T-helper 2 cell treated with Interferon-gamma antibody and Interleukin-4, amounts not matched to agents 100 ng/mL and 5 ng/mL, for 36 hours (primary cell): ENCODE results near the gene PPARG. TPM values are rescaled to one million over a fixed set of nuclear protein-coding genes. Genes with fewer than 3 reads are reported as not detected.
"Not testable (repeated sequence)": the region's sequence is repeated elsewhere in the genome, so short reads cannot be mapped to it uniquely, and the experiment has no call there.

Experiments used
- intact Hi-C: fragments of 100-400 bp; cut with micrococcal nuclease; formaldehyde crosslinking; loops from one replicate; pipeline ENCODE4 v1.15.1; 2023
- total RNA-seq: library from RNA; stranded (reverse); gene quantifications from 2 replicates; pipeline ENCODE4 v1.2.3, GENCODE V29; 2022

Gene PPARG
- total RNA-seq, 1 donor from 2014 or later: 1.2 TPM

DNA sequence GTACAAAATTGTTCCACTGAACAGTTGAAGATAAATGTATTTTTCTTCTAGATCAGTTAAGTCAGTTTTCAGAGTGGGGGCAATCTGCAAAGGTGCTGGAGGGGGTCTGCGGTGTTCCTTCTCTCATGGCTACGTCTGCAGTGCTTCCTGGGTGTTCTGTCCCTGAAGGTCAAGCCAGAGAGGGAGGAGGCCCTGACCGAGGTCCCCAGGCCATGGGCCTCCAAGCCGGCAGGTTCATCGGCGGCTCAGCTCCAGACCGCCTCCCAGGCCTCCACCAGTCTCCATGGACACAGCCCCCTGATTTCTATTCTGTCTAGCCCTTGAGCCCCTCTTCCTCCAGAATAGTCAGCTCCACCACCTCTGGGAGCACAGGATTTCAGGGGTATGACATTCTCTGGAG is 166.9 kb downstream of the PPARG start:
- intact Hi-C loops: no loop called here

DNA sequence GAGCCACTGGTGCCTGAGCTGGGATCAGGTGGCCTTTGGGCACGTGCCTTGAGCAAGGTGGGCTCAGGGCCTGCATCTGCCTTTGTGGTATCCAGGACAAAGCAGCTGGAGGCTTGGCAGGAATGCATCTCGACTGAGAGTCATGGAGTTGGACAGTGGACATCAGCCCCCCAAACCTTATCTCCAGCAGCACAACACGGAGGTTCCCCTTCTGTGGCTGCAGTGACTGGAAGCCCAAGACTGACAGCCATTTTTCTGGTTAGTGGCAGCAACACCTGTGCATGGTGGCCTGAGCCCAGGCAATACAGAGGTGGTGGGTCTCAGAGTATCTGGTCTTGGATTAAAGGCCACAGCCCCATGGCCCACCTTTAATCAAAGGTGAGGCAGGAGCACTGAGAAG is 167.6 kb downstream of the PPARG start:
- intact Hi-C loops: no loop called here

DNA sequence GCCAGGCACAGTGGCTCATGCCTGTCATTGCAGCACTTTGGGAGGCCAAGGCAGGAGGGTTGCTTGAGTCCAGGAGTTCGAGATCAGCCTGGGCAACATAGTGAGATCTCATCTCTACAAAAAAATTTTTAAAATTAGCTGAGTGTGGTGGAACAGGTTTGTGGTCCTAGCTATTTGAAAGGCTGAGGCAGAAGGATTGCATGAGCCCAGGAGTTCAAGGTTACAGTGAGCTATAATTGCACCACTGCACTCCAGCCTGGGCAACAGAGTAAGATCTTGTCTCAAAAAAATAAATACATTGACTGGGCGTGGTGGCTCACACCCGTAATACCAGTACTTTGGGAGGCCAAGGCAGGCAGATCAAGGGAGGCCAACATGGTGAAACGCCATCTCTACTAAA is 168.5 kb downstream of the PPARG start:
- intact Hi-C loops: not testable (repeated sequence)

DNA sequence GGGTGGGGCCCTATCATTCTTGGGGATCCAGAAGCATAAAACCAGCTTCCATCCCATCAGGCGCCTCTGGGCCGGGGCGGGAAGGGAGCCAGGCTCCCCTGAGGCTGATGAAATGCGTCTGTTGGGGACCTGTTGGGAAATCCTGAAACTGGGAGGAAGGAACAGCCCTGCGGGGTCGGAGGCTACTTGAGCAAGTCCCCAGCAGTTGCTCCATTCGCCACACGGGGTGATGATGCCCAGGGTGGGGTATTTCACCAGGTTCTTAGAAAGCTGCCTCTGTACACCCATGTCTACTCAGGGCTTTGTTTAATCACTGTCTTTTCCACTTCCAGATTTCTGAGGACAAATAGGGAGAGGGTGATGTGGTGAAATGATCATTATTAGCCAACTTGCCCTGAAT is 170.0 kb downstream of the PPARG start:
- intact Hi-C loops: no loop called here

DNA sequence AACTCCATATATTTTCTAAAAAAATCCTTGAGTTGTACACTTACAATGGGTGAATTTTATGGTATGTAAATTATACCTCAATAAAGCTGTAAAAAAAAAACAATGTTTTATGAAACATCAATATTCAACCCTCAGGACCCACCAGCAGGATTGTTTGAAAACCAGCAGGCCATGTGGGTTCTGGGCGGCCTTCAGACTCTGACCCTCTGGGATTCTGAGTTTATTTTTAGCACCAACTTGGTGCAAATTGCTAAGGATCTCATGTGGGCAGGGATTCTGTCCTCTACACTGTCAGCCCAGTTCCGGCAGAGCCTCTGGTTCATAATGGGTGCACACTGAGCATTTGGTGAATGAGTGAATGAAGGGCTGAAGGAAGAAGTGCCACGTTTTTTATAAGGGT is 171.3 kb downstream of the PPARG start:
- intact Hi-C loops: no loop called here

DNA sequence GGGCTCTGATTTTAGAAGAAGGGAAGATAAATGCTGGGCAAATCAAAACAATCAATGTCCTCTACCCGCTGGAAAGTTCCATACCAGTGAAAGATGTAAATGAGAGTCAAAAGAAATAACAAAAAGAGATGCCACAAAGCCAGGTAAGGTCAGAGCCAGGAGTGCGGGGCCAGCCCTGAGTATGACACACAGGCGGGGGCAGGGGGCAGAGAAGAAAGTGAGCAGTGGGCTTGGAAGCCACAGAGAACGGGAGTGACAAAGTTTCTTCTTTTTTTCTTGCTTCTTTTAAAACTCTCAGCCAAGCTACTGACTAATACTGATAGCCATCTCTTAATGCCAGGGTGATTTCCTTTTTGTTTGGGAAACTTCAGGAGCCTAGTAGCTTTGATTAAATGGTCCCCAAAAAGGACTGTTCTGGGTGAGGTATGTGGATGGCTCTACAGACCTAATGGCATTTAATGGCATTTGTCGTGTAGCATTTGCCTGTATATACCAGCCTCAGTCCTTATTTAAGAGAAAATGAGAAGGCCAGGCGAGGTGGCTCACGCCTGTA is 172.3 kb downstream of the PPARG start:
- intact Hi-C loops: no loop called here

DNA sequence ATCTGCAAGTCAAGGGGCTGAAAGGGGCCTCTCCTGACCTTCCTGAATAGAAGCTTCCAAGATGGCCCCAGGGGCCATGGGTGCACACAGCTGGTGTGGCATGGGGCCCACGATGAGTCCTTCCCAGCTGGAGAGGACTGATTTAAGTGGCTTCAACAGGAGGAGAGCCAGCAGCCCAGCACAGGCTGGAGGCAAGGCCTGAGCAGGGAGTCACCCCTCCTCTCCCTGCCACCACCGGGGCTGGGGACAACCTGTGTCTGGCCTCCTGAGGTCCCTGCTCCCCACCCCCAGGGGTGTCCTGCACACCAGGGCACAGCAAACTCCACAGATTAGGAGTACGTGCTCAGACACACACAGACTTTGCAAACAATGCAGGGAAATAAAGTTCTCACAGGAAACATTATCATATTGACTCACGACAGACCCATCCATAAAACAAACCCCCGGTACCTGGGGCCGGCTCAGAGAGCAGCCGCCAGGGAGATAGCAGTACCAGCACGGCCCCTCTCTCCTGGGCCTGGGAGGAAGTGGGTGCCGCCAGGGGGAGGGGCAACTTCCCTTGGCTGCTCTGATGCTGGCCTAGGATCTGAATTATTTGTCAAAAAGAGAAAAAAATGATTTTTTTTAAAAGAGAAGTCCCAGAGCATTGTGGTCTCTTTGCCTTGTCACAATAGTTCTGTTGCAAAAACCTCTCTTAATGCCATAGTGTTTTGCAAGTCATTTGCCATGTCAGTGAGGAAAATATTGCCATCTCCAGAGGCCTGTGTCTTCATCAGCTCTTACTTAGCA is 173.5 kb downstream of the PPARG start:
- intact Hi-C loops: no loop called here

DNA sequence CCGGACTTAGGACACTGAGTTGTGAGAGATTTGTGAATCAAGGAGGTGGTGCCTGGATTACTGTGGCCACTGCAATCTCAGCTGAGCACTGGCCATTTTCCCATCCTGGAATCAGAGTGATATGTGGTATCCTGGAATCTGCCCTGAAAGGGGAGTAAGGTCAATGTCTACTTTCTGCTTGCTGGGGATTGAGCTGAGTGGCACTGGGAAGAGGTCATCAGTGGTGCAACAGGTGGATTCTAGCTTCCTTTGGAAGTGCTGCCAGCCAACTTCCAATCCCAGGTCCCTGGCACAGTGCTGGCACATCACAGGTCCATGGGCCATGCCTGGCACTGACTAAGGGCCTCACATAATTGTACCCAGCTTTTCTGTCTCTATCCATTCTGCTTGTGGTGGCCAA is 174.8 kb downstream of the PPARG start:
- intact Hi-C loops: no loop called here

DNA sequence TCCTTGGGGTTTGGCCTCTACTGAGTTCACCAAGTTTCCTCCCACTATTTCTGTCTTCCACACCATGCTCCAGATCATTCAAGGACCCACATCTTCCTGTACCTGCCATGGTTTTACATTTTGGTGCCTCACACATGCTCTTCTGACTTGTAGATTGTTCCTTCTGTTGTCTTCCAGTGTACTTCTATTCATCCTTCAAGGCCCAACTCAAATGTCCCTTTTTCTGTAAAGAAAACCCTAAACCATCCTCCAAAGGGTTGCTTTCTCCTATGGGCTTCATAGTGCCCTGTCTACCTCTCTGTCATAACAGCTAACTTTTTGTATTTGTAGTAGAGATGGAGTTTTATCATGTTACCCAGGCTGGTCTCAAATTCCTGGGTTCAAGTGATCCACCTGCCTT is 175.3 kb downstream of the PPARG start:
- intact Hi-C loops: no loop called here

DNA sequence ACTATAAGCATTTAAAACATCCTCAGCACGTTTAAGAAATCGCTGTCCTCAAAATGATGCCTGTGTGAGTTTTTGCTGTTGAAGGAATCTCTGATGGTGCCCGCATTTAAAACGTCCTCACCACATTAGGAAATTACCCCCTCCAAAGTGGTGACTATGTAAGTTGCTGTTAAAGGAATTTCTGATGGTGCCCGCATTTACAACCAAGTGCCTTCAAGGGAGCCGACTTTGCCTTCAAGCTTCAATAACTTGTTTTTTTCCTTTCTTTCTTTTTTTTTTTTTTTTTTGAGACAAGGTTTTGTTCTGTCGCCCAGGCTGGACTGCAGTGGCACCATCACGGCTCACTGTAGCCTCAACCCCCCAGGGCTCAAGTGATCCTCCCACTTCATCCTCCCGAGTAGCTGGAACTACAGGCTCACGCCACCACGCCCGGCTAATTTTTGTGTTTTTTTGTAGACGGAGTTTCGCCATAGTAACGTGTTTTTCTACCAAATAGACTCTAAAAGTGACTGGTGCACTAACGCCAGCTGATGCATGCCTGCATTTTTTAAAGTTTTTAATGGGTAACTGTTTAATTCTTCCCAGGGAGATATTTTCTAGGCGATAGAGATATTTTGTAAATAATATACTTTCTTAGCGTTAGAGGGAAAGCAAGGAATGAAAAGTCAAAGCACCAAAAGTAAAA is 176.4 kb downstream of the PPARG start:
- intact Hi-C loops: no loop called here

DNA sequence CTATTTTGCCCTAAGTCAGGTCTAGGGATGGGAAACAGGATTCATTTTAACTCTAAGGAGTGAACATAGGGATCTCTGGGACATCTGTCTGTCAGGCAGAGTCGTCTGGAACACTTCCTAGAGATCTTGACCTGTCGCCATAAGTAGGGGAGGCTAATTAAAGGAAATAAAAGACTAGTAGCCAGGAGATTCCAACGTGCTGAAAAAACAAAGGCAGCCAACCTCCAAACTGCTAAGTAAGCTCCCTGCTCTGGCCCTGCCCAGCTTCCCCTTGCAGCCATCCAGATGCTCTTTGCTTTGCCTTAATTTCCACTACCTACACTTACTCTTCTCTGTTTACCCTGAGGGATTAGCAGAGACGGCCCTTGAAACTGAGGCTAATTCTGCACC is 177.0 kb downstream of the PPARG start:
- intact Hi-C loops: no loop called here

DNA sequence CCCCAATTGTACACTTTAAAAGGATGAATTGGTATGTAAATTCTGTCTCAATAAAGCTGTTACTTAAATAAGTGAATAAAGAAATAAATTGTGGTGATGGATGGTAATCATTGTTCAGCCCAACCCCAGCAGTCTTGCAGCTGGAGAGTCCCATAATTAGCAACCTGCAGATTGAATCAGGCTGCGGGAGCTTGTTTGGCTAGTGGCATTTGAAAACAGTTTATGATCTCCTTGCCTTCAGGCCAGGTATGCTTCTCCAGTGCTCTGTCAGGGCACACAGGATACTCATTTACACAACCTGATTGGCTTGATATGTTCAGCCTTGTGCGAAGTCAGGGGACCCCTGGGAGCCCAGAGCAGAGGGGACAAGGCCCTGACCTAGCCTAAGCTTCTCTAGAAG is 178.9 kb downstream of the PPARG start:
- intact Hi-C loops: no loop called here

DNA sequence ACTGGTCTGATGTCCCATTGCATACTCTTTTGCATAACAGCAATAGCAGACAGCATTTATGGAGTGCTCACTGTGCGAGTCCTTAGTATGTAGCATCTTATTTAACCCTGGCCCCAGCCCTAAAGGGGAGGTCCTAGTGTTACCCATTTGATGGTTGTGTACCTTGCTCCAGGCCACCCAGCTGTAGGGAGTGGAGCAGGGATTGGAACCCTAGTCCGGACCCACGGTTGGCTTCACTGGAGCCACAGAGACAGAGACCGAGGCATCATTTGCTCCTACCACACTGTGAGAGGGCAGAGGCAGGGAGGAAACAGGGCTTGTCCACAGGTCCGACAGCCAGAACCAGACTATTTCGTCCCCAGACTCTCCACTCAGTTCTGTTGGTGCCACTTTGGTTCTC is 179.4 kb downstream of the PPARG start:
- intact Hi-C loops: no loop called here

DNA sequence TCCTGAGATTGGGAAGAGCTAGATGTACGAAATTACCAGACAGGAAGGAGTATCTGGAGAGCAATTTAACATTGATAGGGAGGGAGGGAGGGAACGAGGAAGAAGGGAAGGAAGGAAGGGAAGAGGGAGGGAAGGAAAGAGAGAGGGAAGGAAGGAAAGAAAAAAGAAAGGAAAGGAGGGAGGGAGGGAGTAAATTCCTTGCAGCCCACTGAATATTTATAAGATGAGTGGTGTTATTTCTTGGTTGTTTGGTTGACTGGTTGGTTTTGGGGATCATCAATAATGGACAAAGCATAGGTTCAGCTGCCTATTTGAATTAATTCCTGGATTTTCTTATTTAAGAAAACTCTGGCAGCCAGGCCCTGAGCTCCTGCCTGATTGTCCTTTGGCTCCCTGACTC is 179.9 kb downstream of the PPARG start:
- intact Hi-C loops: no loop called here

DNA sequence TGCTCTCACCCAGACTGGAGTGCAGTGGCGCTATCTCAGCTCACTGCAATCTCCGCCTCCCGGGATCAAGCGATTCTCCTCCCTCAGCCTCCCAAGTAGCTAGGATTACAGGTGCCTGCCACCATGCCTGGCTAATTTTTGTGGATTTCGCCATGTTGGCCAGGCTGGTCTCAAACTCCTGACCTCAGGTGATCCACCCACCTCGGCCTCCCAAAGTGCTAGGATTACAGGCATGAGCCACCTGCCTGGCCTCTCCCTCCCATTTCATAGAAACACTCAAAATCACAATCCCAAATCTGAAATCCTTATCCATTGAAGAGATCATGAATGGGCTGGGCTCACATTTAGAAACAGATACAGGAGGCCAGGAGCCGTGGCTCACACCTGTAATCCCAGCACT is 180.4 kb downstream of the PPARG start:
- intact Hi-C loops: not testable (repeated sequence)

DNA sequence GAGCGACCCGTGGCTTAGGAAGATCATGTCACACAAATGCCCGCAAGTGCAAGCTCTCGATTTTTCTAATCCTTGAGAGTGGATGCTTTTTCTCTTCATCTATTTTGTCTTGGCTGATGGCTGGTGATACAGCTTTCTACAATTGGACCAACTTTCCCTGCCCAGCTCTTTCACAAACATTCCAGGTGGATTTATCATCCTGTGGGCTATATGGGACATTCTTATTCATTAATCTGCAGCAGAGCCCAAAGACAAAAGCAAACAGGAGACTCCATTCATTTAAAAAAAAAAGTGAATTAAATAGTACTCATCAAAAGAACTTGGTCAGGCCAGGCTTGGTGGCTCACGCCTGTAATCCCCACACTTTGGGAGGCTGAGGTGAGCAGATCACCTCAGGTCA is 181.2 kb downstream of the PPARG start:
- intact Hi-C loops: no loop called here

DNA sequence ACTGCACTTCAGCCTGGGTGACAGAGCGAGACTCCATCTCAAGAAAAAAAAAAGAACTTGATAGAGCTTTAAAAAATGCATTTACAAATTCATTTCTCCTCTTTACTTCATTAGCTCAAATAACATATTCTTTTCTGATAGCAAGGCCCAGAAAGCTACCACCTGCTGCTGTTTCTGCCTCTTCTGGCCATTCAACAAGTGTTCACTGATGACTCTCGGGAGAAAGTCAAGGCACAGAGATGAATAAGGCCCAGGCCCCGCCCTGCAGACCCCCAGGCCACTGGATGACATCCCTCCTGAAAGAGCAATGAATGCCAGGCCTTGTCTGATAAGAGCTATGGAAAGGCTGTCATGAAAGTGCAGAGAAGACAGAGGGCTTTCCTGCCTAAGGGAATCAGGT is 181.8 kb downstream of the PPARG start:
- intact Hi-C loops: no loop called here

DNA sequence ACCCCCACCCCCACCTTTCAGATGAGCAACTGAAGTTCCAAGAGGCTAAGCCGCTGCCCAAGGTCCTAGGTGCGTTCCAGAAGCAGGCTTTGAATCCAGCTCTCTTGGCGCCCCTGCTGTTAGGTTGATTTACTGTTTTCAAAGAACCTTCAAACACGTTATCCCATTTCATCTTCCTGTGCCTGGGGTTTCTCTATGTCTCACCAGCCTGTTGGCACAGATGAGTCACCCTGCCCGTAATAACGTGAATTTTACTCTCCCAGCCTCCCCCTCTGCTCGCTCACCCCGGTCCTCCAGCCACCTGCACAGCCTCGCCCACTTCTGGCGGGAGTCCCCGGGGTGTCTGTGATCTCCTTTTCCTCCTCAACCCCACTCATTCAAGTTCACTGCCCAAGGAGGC is 182.4 kb downstream of the PPARG start:
- intact Hi-C loops: no loop called here

DNA sequence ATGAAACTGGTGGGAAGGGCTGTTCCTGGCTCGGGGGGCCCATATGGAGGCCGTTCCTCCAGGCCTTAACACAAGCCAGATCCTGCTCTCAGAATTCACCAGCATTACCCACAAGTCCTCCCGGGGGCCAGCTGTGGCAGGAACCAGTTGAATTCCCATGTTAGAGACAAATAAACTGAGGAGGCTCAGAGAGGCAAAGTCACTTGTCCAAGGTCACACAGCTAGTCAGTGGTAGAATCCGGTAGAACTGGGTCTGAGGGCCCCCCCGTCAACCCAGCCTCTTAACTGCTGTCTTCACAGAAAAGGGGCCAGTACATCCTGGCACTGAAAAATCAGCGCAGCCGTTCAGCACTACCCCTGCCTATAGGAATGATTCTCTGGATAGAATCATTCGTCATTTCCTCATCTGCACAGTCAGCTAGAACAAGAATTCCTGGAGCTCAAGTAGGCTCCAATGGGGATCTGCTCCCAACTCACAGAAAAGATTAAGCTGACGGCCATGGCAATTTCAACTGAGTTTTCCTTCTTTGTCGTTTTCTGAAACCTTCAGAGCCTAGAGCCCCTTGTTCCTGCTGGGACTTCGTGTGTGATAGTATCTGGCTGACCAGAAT is 183.2 kb downstream of the PPARG start:
- intact Hi-C loops: no loop called here

DNA sequence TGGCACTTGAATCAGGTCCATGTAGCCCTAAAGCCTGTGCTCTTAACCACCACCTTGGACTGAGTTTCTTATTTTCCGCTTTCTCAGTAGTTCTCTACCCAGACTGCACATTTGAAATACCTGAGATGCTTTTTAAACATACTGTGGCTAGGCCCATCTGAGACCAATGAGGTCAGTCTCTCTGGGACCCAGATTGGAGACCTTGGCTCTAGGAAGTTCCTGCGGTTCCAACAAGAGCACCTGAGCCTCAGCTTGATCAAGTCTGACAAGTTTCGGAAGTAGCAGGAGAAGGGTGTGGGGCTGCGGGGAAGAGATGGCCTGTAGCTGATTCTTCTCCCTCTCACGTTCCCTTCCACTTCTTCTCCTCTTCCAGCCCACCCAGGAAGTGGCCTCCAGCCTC is 183.9 kb downstream of the PPARG start:
- intact Hi-C loops: no loop called here

DNA sequence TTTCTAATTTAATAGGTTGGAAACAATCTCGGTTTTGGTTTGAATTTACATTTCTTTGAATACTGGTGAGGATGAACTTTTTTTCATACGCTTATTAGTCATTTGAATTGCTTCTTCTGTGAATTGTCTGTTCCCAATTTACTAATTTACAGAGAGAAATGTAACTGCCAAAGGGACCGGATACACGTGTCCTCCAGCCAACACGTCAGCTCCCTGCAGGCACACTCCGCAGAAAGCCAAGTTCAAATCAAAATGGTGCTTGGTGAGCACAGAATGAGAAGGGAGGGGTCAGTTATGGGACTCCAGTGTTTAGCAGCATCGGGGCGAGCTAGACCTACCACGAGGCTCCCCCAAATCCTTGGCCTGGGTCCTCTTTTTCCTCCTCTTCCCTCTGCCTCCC is 184.6 kb downstream of the PPARG start:
- intact Hi-C loops: no loop called here

DNA sequence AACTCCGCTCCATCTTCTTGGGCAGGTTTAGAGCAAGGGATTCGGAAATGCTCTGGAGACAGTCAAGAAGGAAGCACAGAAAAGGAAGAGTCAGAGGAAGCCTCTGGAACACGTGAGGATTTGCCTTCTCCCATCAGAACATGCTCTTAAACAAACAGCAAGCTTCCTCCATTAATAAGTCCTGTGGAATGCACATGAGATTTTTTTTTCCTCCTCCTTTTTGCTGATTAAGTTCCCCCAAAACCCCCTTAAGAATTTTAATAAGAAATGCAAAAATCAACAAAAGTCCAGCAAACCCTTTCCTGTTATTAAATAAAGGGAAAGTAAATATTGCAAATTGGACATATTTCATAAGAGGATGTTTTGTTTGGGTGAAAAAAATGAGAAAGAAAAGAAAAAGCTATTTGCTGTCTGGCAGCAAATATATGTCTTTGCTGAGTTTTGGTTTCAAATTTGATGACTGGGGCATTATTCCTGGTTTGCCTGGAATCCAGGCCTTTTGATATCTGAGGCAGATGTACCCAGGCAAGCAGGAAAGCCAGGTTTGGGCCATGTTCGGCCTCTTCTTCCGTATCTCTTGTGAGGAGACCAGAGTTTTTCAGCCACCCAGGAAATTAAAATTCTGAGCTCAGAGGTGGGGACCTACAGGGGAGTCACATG is 187.5 kb downstream of the PPARG start:
- intact Hi-C loops: no loop called here
